GM12892 (cell line): ENCODE data around the gene CSTPP1.

ENCODE experiments used
- POLR2A ChIP-seq: IDR thresholded peaks from 2 replicates; pipeline ENCODE4 v1.6.1; 2011; ENCODE audit warnings: low read depth, low read length, control low read depth
- POLR2AphosphoS5 ChIP-seq: IDR thresholded peaks from 2 replicates; pipeline ENCODE4 v1.6.1; 2011; ENCODE audit warnings: low read depth, low read length, control low read depth
- TAF1 ChIP-seq: IDR thresholded peaks from 2 replicates; pipeline ENCODE4 v1.6.1; 2011; ENCODE audit warnings: low read depth, mild to moderate bottlenecking, control low read depth, low read length, borderline replicate concordance

- TF ChIP-seq POLR2A (no peak), POLR2AphosphoS5 (no peak), TAF1 (no peak)
These were observed 236.3 kb downstream of the CSTPP1 start for GRCh38 chr11:47172740-47173336.
